SU-DHL-6 (cell line): ENCODE data around the gene HEBP2.

Experiments used
- H2AFZ ChIP-seq: fragments of 200-600 bp; sonication (generic); 2 replicates; pipeline ENCODE4 v1.6.1; 2014; ENCODE audit warnings: low read depth, mild to moderate bottlenecking, moderate library complexity, mixed read lengths, antibody characterized with exemption, low read length; ENCODE audit not compliant: severe bottlenecking
- H3F3A ChIP-seq: fragments of 200-600 bp; shearing (Covaris generic); 2 replicates; pipeline ENCODE4 v1.6.0; 2016; ENCODE audit warnings: antibody characterized with exemption, mild to moderate bottlenecking; ENCODE audit not compliant: insufficient read depth
- H3K27ac ChIP-seq: fragments of 200-600 bp; sonication (generic); 2 replicates; pipeline ENCODE4 v1.5.1; 2016; ENCODE audit warnings: low read depth, mild to moderate bottlenecking, low read length, moderate library complexity, mixed read lengths
- H3K27me3 ChIP-seq: fragments of 200-600 bp; sonication (generic), shearing (Covaris generic); 2 replicates; pipeline ENCODE4 v1.6.0; 2014; ENCODE audit warnings: mild to moderate bottlenecking, low read length
- H3K36me3 ChIP-seq: fragments of 200-600 bp; sonication (generic); 2 replicates; pipeline ENCODE4 v1.6.1; 2014; ENCODE audit warnings: mild to moderate bottlenecking, low read length, mixed read lengths
- H3K4me2 ChIP-seq: fragments of 300-600, 200-600 bp; shearing (Covaris generic), sonication (generic); 2 replicates; pipeline ENCODE4 v1.6.0; 2014; ENCODE audit warnings: low read length, low read depth, mild to moderate bottlenecking; ENCODE audit not compliant: poor library complexity, severe bottlenecking
- H3K4me3 ChIP-seq: fragments of 200-600 bp; sonication (generic); 2 replicates; pipeline ENCODE4 v1.5.1; 2014; ENCODE audit warnings: antibody characterized with exemption, low read length, mild to moderate bottlenecking, mixed read lengths; ENCODE audit not compliant: insufficient read depth, poor library complexity, severe bottlenecking
- H3K79me2 ChIP-seq: fragments of 200-600 bp; sonication (generic); 2 replicates; pipeline ENCODE4 v1.6.1; 2014; ENCODE audit warnings: mild to moderate bottlenecking, low read length, moderate library complexity; ENCODE audit not compliant: insufficient read depth
- H3K9ac ChIP-seq: fragments of 200-600 bp; sonication (generic); 2 replicates; pipeline ENCODE4 v1.7.0; 2014; ENCODE audit warnings: mild to moderate bottlenecking, low read length
- H3K9me2 ChIP-seq: fragments of 200-600 bp; sonication (generic); replicated peaks from 2 replicates; pipeline ENCODE4 v1.6.1; 2014; ENCODE audit warnings: low read length; ENCODE audit not compliant: insufficient read depth
- H3K9me3 ChIP-seq: fragments of 200-600 bp; sonication (generic); 2 replicates; pipeline ENCODE4 v1.6.1; 2014; ENCODE audit warnings: low read length, mixed read lengths; ENCODE audit not compliant: insufficient read depth
- H4K20me1 ChIP-seq: fragments of 200-600 bp; sonication (generic); 2 replicates; pipeline ENCODE4 v1.6.1; 2014; ENCODE audit warnings: low read depth, mild to moderate bottlenecking, antibody characterized with exemption, low read length, moderate library complexity, mixed read lengths
- CTCF ChIP-seq: fragments of 200-600 bp; sonication (generic); IDR thresholded peaks from one replicate; pipeline ENCODE4 v1.5.1; 2017; ENCODE audit warnings: antibody characterized with exemption, mild to moderate bottlenecking, low read length, moderate library complexity; ENCODE audit not compliant: insufficient read depth, poor library complexity, severe bottlenecking
- EZH2phosphoT487 ChIP-seq: fragments of 200-600 bp; sonication (generic), shearing (Covaris generic); conservative IDR thresholded peaks from 2 replicates; pipeline ENCODE4 v1.6.1; 2018; ENCODE audit warnings: mild to moderate bottlenecking, antibody characterized with exemption, low read length, moderate library complexity, mixed read lengths

The HEBP2 gene

GRCh38 chr6:138420356-138420755 is 16.3 kb downstream of the HEBP2 start:
- no peak for TF ChIP-seq EZH2phosphoT487
- TF ChIP-seq CTCF = no peak
- H3K4me2 ChIP-seq = no peak overlapping the region
- H3K4me3 ChIP-seq = no peak overlapping the region
- H3K27me3 ChIP-seq = no peaks in the 10 kb centered on the region
- no peak overlapping the region for H3K27ac ChIP-seq
- no peaks in the 10 kb centered on the region for H4K20me1 ChIP-seq
- no peaks in the 10 kb centered on the region for H3K79me2 ChIP-seq
- H3K9me3 ChIP-seq = no peaks in the 10 kb centered on the region
- H3F3A ChIP-seq = no peaks in the 10 kb centered on the region
- no peaks in the 10 kb centered on the region for H3K9me2 ChIP-seq
- H2AFZ ChIP-seq = no peak overlapping the region
- H3K36me3 ChIP-seq = no peaks in the 10 kb centered on the region
- H3K9ac ChIP-seq = no peak overlapping the region

- Histone ChIP-seq H3F3A (no peaks in the 10 kb centered on the region), H3K9ac (no peak overlapping the region), H3K27ac (no peak overlapping the region), H3K4me2 (no peak overlapping the region), H3K9me2 (no peaks in the 10 kb centered on the region), H3K36me3 (no peaks in the 10 kb centered on the region), H3K27me3 (no peaks in the 10 kb centered on the region), H3K4me3 (no peak overlapping the region), H2AFZ (no peak overlapping the region), H3K9me3 (no peaks in the 10 kb centered on the region), H4K20me1 (no peaks in the 10 kb centered on the region), H3K79me2 (no peaks in the 10 kb centered on the region)
- TF ChIP-seq EZH2phosphoT487 = no peak
- no peak for TF ChIP-seq CTCF
These were observed 17.1 kb downstream of the HEBP2 start for GRCh38 chr6:138421089-138421488.

- no peak overlapping the region for H2AFZ ChIP-seq
- no peaks in the 10 kb centered on the region for H3K79me2 ChIP-seq
- no peak overlapping the region for H3K9ac ChIP-seq
- H3F3A ChIP-seq = no peaks in the 10 kb centered on the region
- TF ChIP-seq EZH2phosphoT487 (no peak), CTCF (no peak)
- no peak overlapping the region for H3K4me2 ChIP-seq
- H3K36me3 ChIP-seq = no peaks in the 10 kb centered on the region
- H3K27me3 ChIP-seq = no peaks in the 10 kb centered on the region
- no peaks in the 10 kb centered on the region for H3K9me2 ChIP-seq
- H3K4me3 ChIP-seq = no peak overlapping the region
- H3K27ac ChIP-seq = no peak overlapping the region
- H4K20me1 ChIP-seq = no peaks in the 10 kb centered on the region
- no peaks in the 10 kb centered on the region for H3K9me3 ChIP-seq
These were observed 17.6 kb downstream of the HEBP2 start for GRCh38 chr6:138421608-138422007.
